Retinal pigment epithelial cell (primary cell): ENCODE measurements around the gene SIX2.

Source experiments
- DNase-seq: peaks from one replicate; pipeline ENCODE4 v3.0.0-alpha.2; 2010; ENCODE audit warnings: low read depth
- H3K4me3 ChIP-seq: 2 replicates; pipeline ENCODE4 v1.5.1; 2011; ENCODE audit warnings: mild to moderate bottlenecking, low read length, control low read depth, moderate library complexity
- CTCF ChIP-seq: conservative IDR thresholded peaks from 2 replicates; pipeline ENCODE4 v1.5.1; 2011; ENCODE audit warnings: low read depth, low read length, control low read depth, inconsistent platforms

SIX2 gene

GRCh38 chr2:45006942-45007287, 2.3 kb downstream of the SIX2 start:
- TF ChIP-seq CTCF: no peak
- H3K4me3 ChIP-seq: no peak overlapping the region
- no peak for DNase-seq

GRCh38 chr2:45006041-45006941, 3.0 kb downstream of the SIX2 start:
- H3K4me3 ChIP-seq: no peak overlapping the region
- TF ChIP-seq CTCF: no peak
- DNase-seq: no peak

GRCh38 chr2:45005261-45006002, 3.8 kb downstream of the SIX2 start:
- no peak for TF ChIP-seq CTCF
- H3K4me3 ChIP-seq: no peak overlapping the region
- DNase-seq: no peak

GRCh38 chr2:45004562-45005191, 4.6 kb downstream of the SIX2 start:
- peak overlapping the region; percentile 27 for H3K4me3 ChIP-seq
- no peak for DNase-seq
- no peak for TF ChIP-seq CTCF

- no peak for DNase-seq
- H3K4me3 ChIP-seq: peak overlapping the region; percentile 27
- TF ChIP-seq CTCF: no peak
Measured at GRCh38 chr2:45003579-45004551, 5.4 kb downstream of the SIX2 start.

GRCh38 chr2:45002686-45003085, 6.6 kb downstream of the SIX2 start:
- no peak overlapping the region for H3K4me3 ChIP-seq
- no peak for DNase-seq
- TF ChIP-seq CTCF: no peak
